ENCODE data around the gene DAP. TPM values are rescaled to one million over a fixed set of nuclear protein-coding genes. Genes with fewer than 3 reads are reported as not detected.
A peak's percentile ranks its signal among the peaks of the same experiment; 100 is the strongest.
"Not testable (repeated sequence)": the region's sequence is repeated elsewhere in the genome, so short reads cannot be mapped to it uniquely, and the experiment has no call there.

DAP gene
- total and polyA plus RNA-seq, 5 donors from 2014 or later: 39.8 to 64.2 (median 54.0) TPM

DNA sequence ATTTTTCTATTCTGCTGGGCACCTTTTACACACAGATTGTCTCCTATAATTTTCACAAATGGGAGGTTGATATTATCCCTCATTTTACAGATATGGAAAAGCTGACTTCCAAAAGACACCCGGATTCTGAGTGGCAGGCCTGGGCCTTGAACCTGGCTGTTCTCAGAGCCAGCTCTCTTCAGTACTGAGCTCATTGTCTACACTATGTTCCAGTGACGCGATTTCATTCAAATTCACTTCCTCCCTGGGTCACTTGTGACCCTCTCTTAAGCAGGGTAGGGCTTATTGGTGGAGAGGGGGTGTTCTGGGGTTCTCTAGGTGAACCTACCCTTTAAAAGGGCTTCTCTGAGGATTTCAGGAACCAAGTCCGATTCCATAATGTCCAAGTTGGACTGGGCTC, 127.0 kb downstream of the DAP start:
- H3K27me3 ChIP-seq (ENCODE audit: control insufficient read depth, insufficient read depth, low read length): no peaks in the 10 kb centered on the region
- peaks cover 46% of the 10 kb centered on the region for H3K4me1 ChIP-seq (ENCODE audit: control insufficient read depth, insufficient read depth, low read length, poor library complexity, severe bottlenecking)
- Mint-ChIP-seq H3K4me1 (peaks cover 21 to 48% (median 41%) of the 10 kb centered on the region in 4 donors), H3K27me3 (no peaks in the 10 kb centered on the region), H3K9me3 (peaks cover 0 to 5% (median 0%) of the 10 kb centered on the region in 7 donors), H3K36me3 (peaks cover 4% of the 10 kb centered on the region), H3K4me3 (peak overlapping the region; percentile 47 to 82 (median 80)), H3K27ac (peak overlapping the region; percentile 94 to 99 (median 95))
- peak in 2 of 3 donors; percentile 11 to 39 for DNase-seq
- no peaks in the 10 kb centered on the region for H3K36me3 ChIP-seq (ENCODE audit: control insufficient read depth, insufficient read depth, low read length)
- peak overlapping the region; percentile 25 for H3K27ac ChIP-seq (ENCODE audit: insufficient read depth, low read length, poor library complexity, severe bottlenecking)
- no peak for ATAC-seq (ENCODE audit: low read depth in 2 of 2)
- H3K4me3 ChIP-seq (ENCODE audit: low read depth, low read length): no peak overlapping the region
- H3K9me3 ChIP-seq (ENCODE audit: control insufficient read depth in 2 of 2, low read length in 2 of 2): no peaks in the 10 kb centered on the region

DNA sequence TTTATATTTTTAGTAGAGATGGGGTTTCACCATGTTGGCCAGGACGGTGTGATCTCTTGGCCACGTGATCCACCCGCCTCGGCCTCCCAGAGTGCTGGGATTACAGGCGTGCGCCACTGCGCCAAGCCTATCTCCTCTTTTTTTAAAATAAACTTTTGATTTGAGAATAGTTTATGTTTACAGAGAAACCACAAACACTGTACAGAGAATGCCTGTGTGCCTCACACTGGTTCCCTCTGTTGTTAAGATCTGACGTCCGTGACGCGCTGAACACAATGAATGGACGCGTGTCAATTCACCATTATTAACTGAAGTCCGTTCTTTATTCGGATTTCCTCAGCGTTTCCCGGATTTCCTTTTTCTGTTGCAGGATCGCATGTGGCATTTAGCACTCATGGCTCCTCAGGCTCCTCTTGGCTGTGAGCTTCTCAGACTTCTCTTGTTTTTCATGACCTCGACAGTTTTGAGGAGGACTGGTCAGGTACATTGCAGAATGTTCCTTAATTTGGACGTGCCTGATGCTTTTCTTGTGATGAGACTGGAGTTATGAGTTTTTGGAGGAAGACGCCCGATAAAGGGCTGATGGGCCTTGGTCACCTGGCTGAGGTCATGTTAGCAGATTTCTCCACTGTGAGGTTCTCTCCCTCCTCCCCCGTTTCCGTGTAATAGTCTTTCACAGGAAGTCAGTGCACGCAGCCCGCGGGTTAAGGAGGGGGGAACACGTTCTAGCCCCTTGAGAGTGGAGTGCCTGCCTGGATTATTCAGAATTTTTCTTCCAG, 127.6 kb downstream of the DAP start:
- DNase-seq: peak in 2 of 3 donors; percentile 47 to 76
- no peaks in the 10 kb centered on the region for H3K9me3 ChIP-seq (ENCODE audit: control insufficient read depth in 2 of 2, low read length in 2 of 2)
- peak overlapping the region; percentile 25 for H3K27ac ChIP-seq (ENCODE audit: insufficient read depth, low read length, poor library complexity, severe bottlenecking)
- Mint-ChIP-seq H3K27me3 (no peaks in the 10 kb centered on the region), H3K4me3 (peak overlapping the region; percentile 47 to 82 (median 80)), H3K27ac (peak overlapping the region; percentile 94 to 99 (median 95)), H3K36me3 (peaks cover 4% of the 10 kb centered on the region), H3K9me3 (peaks cover 0 to 2% (median 0%) of the 10 kb centered on the region in 7 donors), H3K4me1 (peaks cover 21 to 48% (median 41%) of the 10 kb centered on the region in 4 donors)
- no peaks in the 10 kb centered on the region for H3K36me3 ChIP-seq (ENCODE audit: control insufficient read depth, insufficient read depth, low read length)
- peak; percentile 37 to 43 for ATAC-seq (ENCODE audit: low read depth in 2 of 2)
- no peaks in the 10 kb centered on the region for H3K27me3 ChIP-seq (ENCODE audit: control insufficient read depth, insufficient read depth, low read length)
- peak overlapping the region; percentile 50 for H3K4me3 ChIP-seq (ENCODE audit: low read depth, low read length)
- peaks cover 46% of the 10 kb centered on the region for H3K4me1 ChIP-seq (ENCODE audit: control insufficient read depth, insufficient read depth, low read length, poor library complexity, severe bottlenecking)

DNA sequence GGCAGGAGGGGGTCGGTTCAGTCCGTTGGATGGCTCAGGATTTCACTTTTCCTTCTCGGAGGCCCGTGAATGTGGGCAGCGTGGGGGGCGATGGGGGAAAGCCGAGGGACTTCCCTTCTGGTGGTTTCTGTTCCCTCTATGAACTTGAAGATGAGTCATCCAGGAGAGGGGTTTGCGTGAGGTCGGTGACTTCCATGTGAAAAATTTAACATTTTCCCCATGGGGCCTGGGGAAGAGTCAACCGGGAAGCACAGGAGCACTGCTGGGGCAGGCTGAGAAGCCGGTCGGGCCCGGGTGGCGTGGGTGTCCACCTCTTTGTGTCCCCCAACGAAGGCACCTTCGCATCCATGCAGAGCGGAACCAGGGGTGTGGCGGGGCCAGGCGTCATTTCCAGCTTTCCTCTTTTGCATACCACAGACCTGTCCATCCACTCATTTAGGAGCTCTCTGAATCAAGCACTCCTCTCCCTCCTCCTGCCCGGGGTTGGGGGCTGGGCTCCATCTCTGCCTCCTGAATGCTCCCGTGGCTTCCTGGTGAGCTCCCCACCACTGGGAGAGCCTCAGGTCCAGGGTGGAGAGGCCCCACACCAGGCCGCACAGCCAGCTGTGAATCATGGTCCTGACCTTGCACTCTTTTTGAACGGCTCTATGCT, 128.8 kb downstream of the DAP start:
- Histone ChIP-seq H3K27ac (ENCODE audit: insufficient read depth, low read length, poor library complexity, severe bottlenecking) (no peak overlapping the region), H3K9me3 (ENCODE audit: control insufficient read depth in 2 of 2, low read length in 2 of 2) (no peaks in the 10 kb centered on the region), H3K4me1 (ENCODE audit: control insufficient read depth, insufficient read depth, low read length, poor library complexity, severe bottlenecking) (peaks cover 55% of the 10 kb centered on the region), H3K27me3 (ENCODE audit: control insufficient read depth, insufficient read depth, low read length) (no peaks in the 10 kb centered on the region), H3K4me3 (ENCODE audit: low read depth, low read length) (peak overlapping the region; percentile 26), H3K36me3 (ENCODE audit: control insufficient read depth, insufficient read depth, low read length) (no peaks in the 10 kb centered on the region)
- H3K36me3 Mint-ChIP-seq: peaks cover 4% of the 10 kb centered on the region
- H3K4me1 Mint-ChIP-seq: peaks cover 29 to 56% (median 49%) of the 10 kb centered on the region in 4 donors
- DNase-seq (no peak), ATAC-seq (ENCODE audit: low read depth in 2 of 2) (no peak)
- no peaks in the 10 kb centered on the region for H3K27me3 Mint-ChIP-seq
- H3K27ac Mint-ChIP-seq: peak overlapping the region; percentile 52 to 85 (median 79)
- peaks cover 0 to 1% (median 0%) of the 10 kb centered on the region in 7 donors for H3K9me3 Mint-ChIP-seq
- H3K4me3 Mint-ChIP-seq: peak overlapping the region in 3 of 4 donors; percentile 63 to 73 (median 72)

DNA sequence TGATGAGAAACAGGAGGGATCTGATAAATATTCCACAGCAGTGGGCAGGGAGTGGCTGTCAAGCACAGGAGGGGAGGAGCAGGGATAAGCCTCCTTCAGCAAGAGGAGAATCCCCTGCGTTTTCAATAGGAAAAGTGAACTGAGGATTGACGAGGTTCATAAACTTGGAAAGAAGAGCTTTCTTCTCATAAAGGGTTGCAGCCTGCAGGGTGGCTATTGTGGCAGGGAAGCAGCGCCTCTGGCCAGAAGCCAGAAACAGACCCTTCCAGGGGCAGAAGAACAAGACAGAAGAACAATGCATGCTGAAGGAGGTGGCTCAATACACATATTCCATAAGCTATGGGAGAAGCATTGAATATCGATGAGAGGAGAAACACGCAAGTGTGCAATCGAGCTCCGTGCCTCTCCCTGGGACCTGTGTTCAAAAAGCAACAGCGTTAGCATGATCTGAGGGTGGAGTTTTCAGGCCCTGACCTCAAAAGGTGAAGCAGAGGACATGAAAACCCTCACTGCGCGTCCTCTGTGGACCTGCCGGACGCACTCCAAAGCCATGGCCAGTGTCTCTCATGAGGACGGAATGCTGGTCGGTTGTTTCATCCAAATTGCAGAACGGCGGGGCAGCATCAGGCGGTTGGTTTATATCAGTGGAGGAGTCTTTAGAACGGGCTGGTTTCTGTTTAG, 129.6 kb downstream of the DAP start:
- ATAC-seq (ENCODE audit: low read depth in 2 of 2) (no peak), DNase-seq (no peak)
- Mint-ChIP-seq H3K36me3 (peaks cover 4% of the 10 kb centered on the region), H3K4me1 (peaks cover 32 to 60% (median 51%) of the 10 kb centered on the region in 4 donors), H3K9me3 (peaks cover 0 to under 1% (median 0%) of the 10 kb centered on the region in 7 donors), H3K27me3 (no peaks in the 10 kb centered on the region), H3K4me3 (peak overlapping the region; percentile 72 to 78 (median 74)), H3K27ac (peak overlapping the region; percentile 52 to 85 (median 79))
- Histone ChIP-seq H3K4me1 (ENCODE audit: control insufficient read depth, insufficient read depth, low read length, poor library complexity, severe bottlenecking) (peaks cover 59% of the 10 kb centered on the region), H3K9me3 (ENCODE audit: control insufficient read depth in 2 of 2, low read length in 2 of 2) (no peaks in the 10 kb centered on the region), H3K4me3 (ENCODE audit: low read depth, low read length) (peak overlapping the region; percentile 26), H3K27me3 (ENCODE audit: control insufficient read depth, insufficient read depth, low read length) (no peaks in the 10 kb centered on the region), H3K27ac (ENCODE audit: insufficient read depth, low read length, poor library complexity, severe bottlenecking) (no peak overlapping the region), H3K36me3 (ENCODE audit: control insufficient read depth, insufficient read depth, low read length) (no peaks in the 10 kb centered on the region)

DNA sequence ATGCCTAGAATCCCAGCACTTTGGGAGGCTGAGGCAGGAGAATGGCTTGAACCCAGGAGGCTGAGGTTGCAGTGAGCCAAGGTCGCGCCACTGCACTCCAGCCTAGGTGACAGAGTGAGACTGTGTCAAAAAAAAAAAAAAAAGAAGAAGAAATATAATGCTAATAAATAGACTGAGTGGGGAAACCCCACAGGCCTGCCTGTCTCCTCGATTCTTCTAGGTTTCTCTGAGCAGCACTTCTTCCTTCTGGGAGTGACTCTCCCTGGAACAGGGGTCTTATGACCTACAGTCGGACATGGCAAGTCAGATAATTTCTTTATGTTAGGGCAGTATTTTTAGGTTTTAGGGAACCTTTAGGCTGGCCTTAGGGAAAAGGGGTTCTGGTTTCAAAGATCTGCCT, 130.3 kb downstream of the DAP start:
- not testable (repeated sequence) for H3K9me3 ChIP-seq (ENCODE audit: control insufficient read depth in 2 of 2, low read length in 2 of 2); H3K36me3 Mint-ChIP-seq; DNase-seq; H3K27me3 Mint-ChIP-seq; H3K27me3 ChIP-seq (ENCODE audit: control insufficient read depth, insufficient read depth, low read length); H3K9me3 Mint-ChIP-seq; H3K27ac ChIP-seq (ENCODE audit: insufficient read depth, low read length, poor library complexity, severe bottlenecking); H3K4me3 ChIP-seq (ENCODE audit: low read depth, low read length); H3K36me3 ChIP-seq (ENCODE audit: control insufficient read depth, insufficient read depth, low read length); ATAC-seq (ENCODE audit: low read depth in 2 of 2)
- Mint-ChIP-seq H3K4me1 (peaks cover 32 to 59% (median 48%) of the 10 kb centered on the region in 4 donors), H3K27ac (peak overlapping the region in 2 of 3 donors; percentile 52 to 79), H3K4me3 (peak overlapping the region in 3 of 4 donors; percentile 11 to 78 (median 76))
- peaks cover 56% of the 10 kb centered on the region for H3K4me1 ChIP-seq (ENCODE audit: control insufficient read depth, insufficient read depth, low read length, poor library complexity, severe bottlenecking)

DNA sequence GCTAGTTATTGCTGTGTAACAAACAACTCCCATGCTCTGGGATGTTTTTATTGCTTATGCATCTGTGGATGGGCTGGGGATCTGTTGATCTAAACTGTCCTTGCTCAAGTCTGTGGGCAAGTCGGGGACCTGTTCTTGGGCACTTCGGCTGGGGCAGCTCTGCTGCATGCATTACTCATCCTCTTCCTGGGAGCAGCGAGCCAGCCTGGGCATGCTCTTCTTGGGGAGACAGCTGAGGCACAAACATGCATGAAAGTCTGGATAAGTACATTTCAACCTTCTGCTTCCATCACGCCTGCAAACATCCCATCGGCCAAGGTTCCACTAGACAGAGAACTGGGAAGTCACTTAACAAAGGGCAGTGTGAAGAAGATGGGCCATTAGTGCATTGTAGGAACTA, 130.9 kb downstream of the DAP start:
- Mint-ChIP-seq H3K27me3 (no peaks in the 10 kb centered on the region), H3K36me3 (peaks cover 4% of the 10 kb centered on the region), H3K27ac (peak overlapping the region in 1 of 3 donors; percentile 16), H3K9me3 (no peaks in the 10 kb centered on the region), H3K4me1 (peaks cover 26 to 52% (median 45%) of the 10 kb centered on the region in 4 donors), H3K4me3 (peak overlapping the region in 1 of 4 donors; percentile 68)
- DNase-seq: no peak
- no peak overlapping the region for H3K4me3 ChIP-seq (ENCODE audit: low read depth, low read length)
- ATAC-seq (ENCODE audit: low read depth in 2 of 2): no peak
- no peaks in the 10 kb centered on the region for H3K9me3 ChIP-seq (ENCODE audit: control insufficient read depth in 2 of 2, low read length in 2 of 2)
- H3K36me3 ChIP-seq (ENCODE audit: control insufficient read depth, insufficient read depth, low read length): no peaks in the 10 kb centered on the region
- H3K27ac ChIP-seq (ENCODE audit: insufficient read depth, low read length, poor library complexity, severe bottlenecking): no peak overlapping the region
- peaks cover 50% of the 10 kb centered on the region for H3K4me1 ChIP-seq (ENCODE audit: control insufficient read depth, insufficient read depth, low read length, poor library complexity, severe bottlenecking)
- no peaks in the 10 kb centered on the region for H3K27me3 ChIP-seq (ENCODE audit: control insufficient read depth, insufficient read depth, low read length)

DNA sequence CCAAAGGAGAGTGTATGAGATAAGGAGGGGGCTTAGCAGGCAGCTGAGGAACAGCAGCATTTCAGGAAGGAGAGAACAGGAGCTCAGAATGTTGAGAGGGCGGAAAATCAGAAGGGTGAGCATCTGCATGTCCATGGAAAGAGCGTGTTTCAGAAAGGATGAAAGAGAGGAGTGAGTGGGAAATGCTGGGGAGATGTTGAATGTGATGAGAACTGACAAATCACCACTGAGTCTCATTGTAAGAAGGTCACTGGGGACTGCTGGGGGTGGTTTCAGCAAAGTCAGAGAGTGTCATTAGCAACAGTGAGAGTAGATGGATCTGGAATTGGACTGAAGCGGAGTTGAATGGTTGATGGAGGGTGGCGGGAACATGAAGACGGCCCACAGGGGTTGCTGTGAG, 131.4 kb downstream of the DAP start:
- Histone ChIP-seq H3K27me3 (ENCODE audit: control insufficient read depth, insufficient read depth, low read length) (no peaks in the 10 kb centered on the region), H3K4me1 (ENCODE audit: control insufficient read depth, insufficient read depth, low read length, poor library complexity, severe bottlenecking) (peaks cover 46% of the 10 kb centered on the region), H3K9me3 (ENCODE audit: control insufficient read depth in 2 of 2, low read length in 2 of 2) (no peaks in the 10 kb centered on the region), H3K4me3 (ENCODE audit: low read depth, low read length) (no peak overlapping the region), H3K27ac (ENCODE audit: insufficient read depth, low read length, poor library complexity, severe bottlenecking) (no peak overlapping the region), H3K36me3 (ENCODE audit: control insufficient read depth, insufficient read depth, low read length) (no peaks in the 10 kb centered on the region)
- H3K27ac Mint-ChIP-seq: peak overlapping the region in 1 of 3 donors; percentile 16
- DNase-seq: no peak
- H3K36me3 Mint-ChIP-seq: peaks cover 4% of the 10 kb centered on the region
- no peaks in the 10 kb centered on the region for H3K9me3 Mint-ChIP-seq
- H3K4me3 Mint-ChIP-seq: peak overlapping the region in 1 of 4 donors; percentile 68
- ATAC-seq (ENCODE audit: low read depth in 2 of 2): no peak
- H3K4me1 Mint-ChIP-seq: peaks cover 22 to 48% (median 41%) of the 10 kb centered on the region in 4 donors
- H3K27me3 Mint-ChIP-seq: no peaks in the 10 kb centered on the region

Measured in CD4-positive, CD25-positive, alpha-beta regulatory T cell (primary cell).